Measurements from ENCODE around the gene TSTD2.
"Not testable (repeated sequence)": the region's sequence is repeated elsewhere in the genome, so short reads cannot be mapped to it uniquely, and the experiment has no call there.

TSTD2 gene

GRCh38 chr9:97577051-97577450 lies 56.1 kb downstream of the TSTD2 start:
- no peak overlapping the region for H3K4me2 ChIP-seq
- H3K4me1 ChIP-seq (ENCODE audit: low read depth, poor library complexity, severe bottlenecking): no peaks in the 10 kb centered on the region
- H3K36me3 ChIP-seq (ENCODE audit: insufficient read depth): no peaks in the 10 kb centered on the region
- no peak for TF ChIP-seq CTCF (conservative IDR thresholded peaks at IDR 0.05; ENCODE audit: low read depth, low read length)
- H3K79me2 ChIP-seq (ENCODE audit: insufficient read depth, low read depth): no peaks in the 10 kb centered on the region
- no peak overlapping the region for H3K27ac ChIP-seq
- no peaks in the 10 kb centered on the region for H3K27me3 ChIP-seq (ENCODE audit: insufficient read depth, low read depth)
- no peaks in the 10 kb centered on the region for H4K20me1 ChIP-seq (ENCODE audit: insufficient read depth)
- no peak overlapping the region for H2AFZ ChIP-seq (ENCODE audit: low read depth)
- no peak overlapping the region for H3K4me3 ChIP-seq (IDR thresholded peaks at IDR 0.05; ENCODE audit: insufficient read depth, low read depth, low read length)
- H3K9ac ChIP-seq: no peak overlapping the region

- no peak for TF ChIP-seq CTCF (conservative IDR thresholded peaks at IDR 0.05; ENCODE audit: low read depth, low read length)
- H3K27me3 ChIP-seq (ENCODE audit: insufficient read depth, low read depth): no peaks in the 10 kb centered on the region
- no peak overlapping the region for H3K4me2 ChIP-seq
- H2AFZ ChIP-seq (ENCODE audit: low read depth): no peak overlapping the region
- H3K79me2 ChIP-seq (ENCODE audit: insufficient read depth, low read depth): no peaks in the 10 kb centered on the region
- no peak overlapping the region for H3K27ac ChIP-seq
- no peak overlapping the region for H3K9ac ChIP-seq
- no peak overlapping the region for H3K4me3 ChIP-seq (IDR thresholded peaks at IDR 0.05; ENCODE audit: insufficient read depth, low read depth, low read length)
- H4K20me1 ChIP-seq (ENCODE audit: insufficient read depth): no peaks in the 10 kb centered on the region
- no peaks in the 10 kb centered on the region for H3K4me1 ChIP-seq (ENCODE audit: low read depth, poor library complexity, severe bottlenecking)
- H3K36me3 ChIP-seq (ENCODE audit: insufficient read depth): no peaks in the 10 kb centered on the region
Observed at GRCh38 chr9:97575673-97576200, 57.4 kb downstream of the TSTD2 start.

DNA sequence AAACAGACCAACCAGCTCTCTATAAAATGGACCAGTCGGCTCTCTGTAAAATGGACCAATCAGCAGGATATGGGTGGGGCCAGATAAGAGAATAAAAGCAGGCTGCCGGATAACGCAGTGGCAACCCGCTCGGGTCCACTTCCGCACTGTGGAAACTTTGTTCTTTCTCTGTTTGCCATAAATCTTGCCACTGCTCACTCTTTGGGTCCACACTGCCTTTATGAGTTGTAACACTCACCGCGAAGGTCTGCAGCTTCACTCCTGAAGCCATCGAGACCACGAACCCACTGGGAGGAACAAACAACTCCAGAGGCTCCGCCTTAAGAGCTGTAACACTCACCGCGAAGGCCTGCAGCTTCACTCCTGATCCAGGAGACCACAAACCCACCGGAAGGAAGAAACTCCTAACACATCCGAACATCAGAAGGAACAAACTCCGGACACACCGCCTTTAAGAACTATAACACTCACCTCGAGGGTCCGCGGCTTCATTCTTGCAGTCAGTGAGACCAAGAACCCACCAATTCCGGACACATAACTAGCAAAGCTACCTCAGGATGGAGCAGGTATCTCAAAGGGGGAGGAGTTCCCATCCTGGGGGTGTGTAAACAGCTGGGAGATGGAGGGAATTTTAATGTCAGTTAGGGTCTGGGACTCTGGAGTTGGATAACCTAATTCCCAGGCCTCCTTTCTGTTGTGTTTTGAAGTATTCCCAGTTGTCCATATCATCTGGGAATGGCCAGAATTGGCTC lies 58.1 kb downstream of the TSTD2 start:
- H3K4me2 ChIP-seq; H3K79me2 ChIP-seq (ENCODE audit: insufficient read depth, low read depth); H3K4me1 ChIP-seq (ENCODE audit: low read depth, poor library complexity, severe bottlenecking); H3K27ac ChIP-seq; H4K20me1 ChIP-seq (ENCODE audit: insufficient read depth); H3K27me3 ChIP-seq (ENCODE audit: insufficient read depth, low read depth); H3K9ac ChIP-seq; H2AFZ ChIP-seq (ENCODE audit: low read depth); H3K4me3 ChIP-seq (IDR thresholded peaks at IDR 0.05; ENCODE audit: insufficient read depth, low read depth, low read length); H3K36me3 ChIP-seq (ENCODE audit: insufficient read depth): not testable (repeated sequence)

GRCh38 chr9:97574101-97574571 lies 59.0 kb downstream of the TSTD2 start:
- H3K79me2 ChIP-seq (ENCODE audit: insufficient read depth, low read depth); H3K27ac ChIP-seq; H3K4me3 ChIP-seq (IDR thresholded peaks at IDR 0.05; ENCODE audit: insufficient read depth, low read depth, low read length); H3K9ac ChIP-seq; H3K4me1 ChIP-seq (ENCODE audit: low read depth, poor library complexity, severe bottlenecking); H2AFZ ChIP-seq (ENCODE audit: low read depth); H3K4me2 ChIP-seq; H3K36me3 ChIP-seq (ENCODE audit: insufficient read depth); H3K27me3 ChIP-seq (ENCODE audit: insufficient read depth, low read depth); H4K20me1 ChIP-seq (ENCODE audit: insufficient read depth): not testable (repeated sequence)

- TF ChIP-seq CTCF (conservative IDR thresholded peaks at IDR 0.05; ENCODE audit: low read depth, low read length): no peak
- Histone ChIP-seq H3K36me3 (ENCODE audit: insufficient read depth) (no peaks in the 10 kb centered on the region), H3K4me3 (IDR thresholded peaks at IDR 0.05; ENCODE audit: insufficient read depth, low read depth, low read length) (no peak overlapping the region), H2AFZ (ENCODE audit: low read depth) (no peak overlapping the region), H3K79me2 (ENCODE audit: insufficient read depth, low read depth) (no peaks in the 10 kb centered on the region), H3K4me1 (ENCODE audit: low read depth, poor library complexity, severe bottlenecking) (no peaks in the 10 kb centered on the region), H3K4me2 (no peak overlapping the region), H3K27me3 (ENCODE audit: insufficient read depth, low read depth) (no peaks in the 10 kb centered on the region), H4K20me1 (ENCODE audit: insufficient read depth) (no peaks in the 10 kb centered on the region), H3K27ac (no peak overlapping the region), H3K9ac (no peak overlapping the region)
Observed at GRCh38 chr9:97573482-97574073, 59.6 kb downstream of the TSTD2 start.
